HepG2 (cell line): ENCODE data around the gene PSMD8. TPM values are rescaled to one million over a fixed set of nuclear protein-coding genes. Genes with fewer than 3 reads are reported as not detected.

Experiments
- ATAC-seq: fragments of 200-7000 bp; cut with Tn5 transposase; 3 replicates; pipeline ENCODE4 v1.9.1; 2020; ENCODE audit warnings: mild to moderate bottlenecking, moderate library complexity
- BruUV-seq: library from RNA; stranded (reverse); fragments of 400-500 nt; replicated peaks from 2 replicates; lab custom pipeline; 2021; lab: Mats Ljungman, UMichigan
- CTCF ChIA-PET: fragments of 300-600 bp; formaldehyde crosslinking; extraction: SDS; loops from one replicate; lab custom pipeline; 2021; ENCODE audit warnings: low total read pairs, inconsistent platforms, low intra/inter-chr PET ratio; lab: Yijun Ruan, JAX
- POLR2A ChIA-PET: fragments of 350-600 bp; sonication (Branson Sonifier 250); formaldehyde crosslinking; loops from one replicate; lab custom pipeline; 2020; ENCODE audit warnings: antibody characterized with exemption, inconsistent platforms; lab: Yijun Ruan, JAX
- DNase-seq: peaks from one replicate; pipeline ENCODE4 v3.0.0-alpha.2; 2015; ENCODE audit warnings: low spot score
- FAIRE-seq: peaks from 3 replicates; lab custom pipeline; 2011; peaks lifted over from hg19 to GRCh38; lab: Jason Lieb, UNC
- H2AFZ ChIP-seq: one replicate; pipeline ENCODE4 v1.6.1; 2011; ENCODE audit warnings: low read length, inconsistent platforms
- H3K27ac ChIP-seq: fragments of 300-600 bp; 3 replicates; pipeline ENCODE4 v1.8.0; 2011; ENCODE audit warnings: mixed run types, mild to moderate bottlenecking, mixed read lengths, low read length, inconsistent platforms; ENCODE audit not compliant: insufficient read depth; ENCODE audit errors: extremely low read length
- H3K27me3 ChIP-seq, 2 experiments: fragments of 200-600 bp in 1 of 2; 2 replicates in 1 of 2; 3 replicates in 1 of 2; pipeline versions ENCODE4 v1.6.0 to v1.8.0; 2011; ENCODE audit warnings: low read length in 2 of 2, mild to moderate bottlenecking in 2 of 2, moderate library complexity in 2 of 2, inconsistent platforms in 1 of 2; ENCODE audit not compliant: insufficient read depth in 2 of 2, control insufficient read depth in 1 of 2
- H3K36me3 ChIP-seq, 2 experiments: fragments of 200-600 bp in 1 of 2; replicated peaks in 1 of 2; 2 replicates in 1 of 2; 3 replicates in 1 of 2; pipeline versions ENCODE4 v1.5.1 to v1.8.0; 2011; ENCODE audit warnings: low read length in 2 of 2, inconsistent platforms in 1 of 2; ENCODE audit not compliant: insufficient read depth in 2 of 2, control insufficient read depth in 1 of 2
- H3K4me1 ChIP-seq: 2 replicates; pipeline ENCODE4 v1.5.1; 2012; ENCODE audit warnings: low read length, inconsistent platforms; ENCODE audit not compliant: insufficient read depth
- H3K4me2 ChIP-seq: 2 replicates; pipeline ENCODE4 v1.6.0; 2011; ENCODE audit warnings: low read depth, low read length, inconsistent platforms
- H3K4me3 ChIP-seq, 3 experiments: fragments of 200-600 bp in 1 of 3; sonication (generic), shearing (Covaris generic) in 1 of 3; replicated peaks in 1 of 3; 2 replicates each; pipeline ENCODE4 v1.5.1; 2011 to 2016; ENCODE audit warnings: low read length in 3 of 3, inconsistent platforms in 2 of 3, low read depth in 2 of 3, mild to moderate bottlenecking in 2 of 3, control low read depth in 1 of 3, mixed read lengths in 1 of 3; ENCODE audit not compliant: insufficient read depth in 1 of 3
- H3K79me2 ChIP-seq: one replicate; pipeline ENCODE4 v1.6.1; 2011; ENCODE audit warnings: low read length, inconsistent platforms; ENCODE audit not compliant: insufficient read depth
- H3K9ac ChIP-seq: 2 replicates; pipeline ENCODE4 v1.6.0; 2011; ENCODE audit warnings: mild to moderate bottlenecking, low read depth, low read length, inconsistent platforms; ENCODE audit not compliant: insufficient read depth
- H3K9me3 ChIP-seq: 2 replicates; pipeline ENCODE4 v1.5.1; 2012; ENCODE audit warnings: mild to moderate bottlenecking, low read length
- H4K20me1 ChIP-seq: 2 replicates; pipeline ENCODE4 v1.6.0; 2011; ENCODE audit warnings: inconsistent platforms, mild to moderate bottlenecking, low read length, moderate library complexity; ENCODE audit not compliant: insufficient read depth
- ARNT ChIP-seq: fragments of 450-650 bp; IDR thresholded peaks from 2 replicates; pipeline ENCODE4 v1.6.1; 2017
- EZH2 ChIP-seq: conservative IDR thresholded peaks from 2 replicates; pipeline ENCODE4 v1.6.1; 2012; ENCODE audit warnings: mild to moderate bottlenecking, low read depth, low read length, moderate library complexity
- FOXC1 ChIP-seq: sonication (generic); formaldehyde crosslinking; IDR thresholded peaks from 2 replicates; pipeline ENCODE4 v1.8.0; 2022; ENCODE audit warnings: mild to moderate bottlenecking, missing genetic modification reagents, borderline replicate concordance
- NFE2L1 ChIP-seq: sonication (generic); formaldehyde crosslinking; IDR thresholded peaks from 2 replicates; pipeline ENCODE4 v1.4.0; 2020; ENCODE audit warnings: missing genetic modification reagents, mild to moderate bottlenecking, borderline replicate concordance
- RARG ChIP-seq: sonication (generic); formaldehyde crosslinking; IDR thresholded peaks from 2 replicates; pipeline ENCODE4 v1.4.0; 2020; ENCODE audit warnings: low read depth, mild to moderate bottlenecking, missing genetic modification reagents
- RORA ChIP-seq: sonication (generic); formaldehyde crosslinking; IDR thresholded peaks from 2 replicates; pipeline ENCODE4 v1.5.0; 2020; ENCODE audit warnings: mild to moderate bottlenecking, missing genetic modification reagents, moderate library complexity
- SCMH1 ChIP-seq: sonication (generic); formaldehyde crosslinking; IDR thresholded peaks from 2 replicates; pipeline ENCODE4 v1.9.0; 2021; ENCODE audit warnings: missing genetic modification reagents, mild to moderate bottlenecking, borderline replicate concordance
- STAG1 ChIP-seq: sonication (generic); formaldehyde crosslinking; IDR thresholded peaks from 2 replicates; pipeline ENCODE4 v1.4.0; 2020; ENCODE audit warnings: missing genetic modification reagents
- ZFX ChIP-seq: sonication (generic); formaldehyde crosslinking; IDR thresholded peaks from 2 replicates; pipeline ENCODE4 v1.4.0; 2020; ENCODE audit warnings: mild to moderate bottlenecking, low read depth, missing genetic modification reagents, moderate library complexity
- ZNF326 ChIP-seq: sonication (generic); formaldehyde crosslinking; IDR thresholded peaks from 2 replicates; pipeline ENCODE4 v1.4.0; 2020; ENCODE audit warnings: missing genetic modification reagents, borderline replicate concordance
- ZSCAN30 ChIP-seq: sonication (generic); formaldehyde crosslinking; IDR thresholded peaks from 2 replicates; pipeline ENCODE4 v1.5.0; 2020; ENCODE audit warnings: mild to moderate bottlenecking, missing genetic modification reagents
- WGBS: methylation state at CpG from one replicate; pipeline ENCODE4 v1.1.6; 2017; ENCODE audit warnings: low lambda C conversion rate; 5-methylcytosine and 5-hydroxymethylcytosine counted together
- in situ Hi-C: cut with HindIII; loops from 2 replicates; pipeline ENCODE4 v1.10.0; 2017; ENCODE audit warnings: low pct_unique_long_range_greater_than_20kb; ENCODE audit not compliant: extremely low pct_ligation_motif_present
- intact Hi-C: fragments of 100-400 bp; cut with micrococcal nuclease; formaldehyde crosslinking; loops from one replicate; pipeline ENCODE4 v1.10.0; 2022; ENCODE audit not compliant: unreplicated experiment
- polyA plus RNA-seq, 8 experiments: library from polyadenylated mRNA; depleted of rRNA in 3 of 8; stranded (reverse) in 7 of 8; unstranded in 1 of 8; fragments of >200 nt; fragmentation: Illumina TruSeq in 4 of 8; extraction: Trizol in 4 of 8; gene quantifications; 2 replicates each; pipeline versions ENCODE4 v1.2.1 to v1.2.3, GENCODE V29; 2011 to 2016; ENCODE audit warnings: low read depth in 4 of 8, missing spikeins in 1 of 8, mixed read lengths in 1 of 8; ENCODE audit not compliant: insufficient read depth in 1 of 8
- total RNA-seq, 5 experiments: library from RNA; depleted of rRNA; stranded (reverse); fragments of >200 nt; fragmentation: Illumina TruSeq; extraction: Trizol; gene quantifications; 2 replicates each; pipeline ENCODE4 v1.2.3, GENCODE V29; 2016; ENCODE audit warnings: low read depth in 1 of 5
- TF ChIP-seq, protein P1 (sequence below): IDR thresholded peaks from 2 replicates; pipeline ENCODE4 v1.6.1; 2016; ENCODE audit warnings: missing biosample characterization, missing genetic modification reagents, low read depth
- TF ChIP-seq, protein P2 (sequence below), 2 experiments: fragments of 450-650 bp in 1 of 2; sonication (generic) in 1 of 2; formaldehyde crosslinking in 1 of 2; IDR thresholded peaks; 2 replicates each; pipeline versions ENCODE4 v1.6.1 to v1.8.0; 2016 to 2022; ENCODE audit warnings: antibody characterized with exemption in 1 of 2, mild to moderate bottlenecking in 1 of 2, missing genetic modification reagents in 1 of 2
- TF ChIP-seq, protein P3 (sequence below): sonication (generic); formaldehyde crosslinking; IDR thresholded peaks from 2 replicates; pipeline ENCODE4 v1.4.0; 2020; ENCODE audit warnings: missing genetic modification reagents; ENCODE audit errors: not compliant biosample characterization

The PSMD8 gene
- total and polyA plus RNA-seq, 2 of the 13 experiments (the other 11 are each of a cell fraction or from before 2014, with no cell fraction given), result 162 to 296 TPM

DNA sequence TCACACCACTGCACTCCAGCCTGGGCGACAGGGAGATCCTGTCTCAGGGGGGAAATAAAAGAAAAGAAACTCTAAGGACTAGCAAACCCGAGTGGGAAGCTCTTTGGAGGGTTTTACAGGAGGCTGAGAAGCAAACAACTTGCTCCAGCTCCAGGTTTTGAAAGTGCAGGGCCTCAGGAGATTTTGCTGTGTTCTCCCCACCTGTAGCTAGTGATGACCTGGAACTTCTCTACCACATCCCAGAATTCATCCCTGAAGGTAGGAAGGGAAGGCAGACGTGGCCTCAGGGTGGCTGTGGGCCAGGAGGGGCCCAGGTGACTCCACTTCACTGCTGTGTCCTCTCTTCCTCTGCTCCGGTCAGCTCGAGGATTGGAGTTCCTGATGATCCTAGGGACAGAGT lies 16.3 kb upstream of the PSMD8 start:
- ChIA-PET POLR2A (interaction anchor here (1.3 kb wide), 1 partner anchor 11 kb away, joined by 4 read pairs; no protein-coding TSS in a partner anchor), CTCF (no interaction called here)
- no peak for DNase-seq
- WGBS, result 24% methylated on average over 4 of the region's 5 CpGs
- Histone ChIP-seq H3K4me1 (peaks cover 18% of the 10 kb centered on the region), H3K9me3 (no peaks in the 10 kb centered on the region), H3K27ac (no peak overlapping the region), H3K4me3 (no peak overlapping the region), H3K36me3 (no peaks in the 10 kb centered on the region), H3K9ac (no peak overlapping the region), H3K27me3 (peaks cover 17 to 57% of the 10 kb centered on the region in 2 experiments), H4K20me1 (no peaks in the 10 kb centered on the region), H3K4me2 (no peak overlapping the region), H2AFZ (no peak overlapping the region), H3K79me2 (no peaks in the 10 kb centered on the region)
- FAIRE-seq, result no peak
- intact Hi-C loops, result no loop called here
- no TSS peak for BruUV-seq
- no peak for ATAC-seq
- in situ Hi-C loops, result no loop called here
- TF ChIP-seq, protein P1, sequence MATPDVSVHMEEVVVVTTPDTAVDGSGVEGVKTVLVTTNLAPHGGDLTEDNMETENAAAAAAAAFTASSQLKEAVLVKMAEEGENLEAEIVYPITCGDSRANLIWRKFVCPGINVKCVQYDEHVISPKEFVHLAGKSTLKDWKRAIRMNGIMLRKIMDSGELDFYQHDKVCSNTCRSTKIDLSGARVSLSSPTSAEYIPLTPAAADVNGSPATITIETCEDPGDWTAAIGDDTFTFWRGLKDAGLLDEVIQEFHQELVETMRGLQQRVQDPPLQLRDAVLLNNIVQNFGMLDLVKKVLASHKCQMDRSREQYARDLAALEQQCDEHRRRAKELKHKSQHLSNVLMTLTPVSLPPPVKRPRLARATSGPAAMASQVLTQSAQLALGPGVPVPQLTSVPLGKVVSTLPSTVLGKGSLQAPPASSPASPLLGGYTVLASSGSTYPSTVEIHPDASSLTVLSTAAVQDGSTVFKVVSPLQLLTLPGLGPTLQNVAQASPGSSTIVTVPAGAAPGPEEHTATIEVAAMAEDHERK (CRISPR knock-in tag), result no peak
- TF ChIP-seq SCMH1 (CRISPR knock-in tag) (no peak), ZSCAN30 (CRISPR knock-in tag) (no peak), ZNF326 (CRISPR knock-in tag) (no peak), ARNT (no peak), RARG (CRISPR knock-in tag) (no peak), FOXC1 (no peak), EZH2 (no peak), NFE2L1 (no peak), RORA (CRISPR knock-in tag) (no peak), STAG1 (no peak), ZFX (no peak)
- TF ChIP-seq, protein P2, sequence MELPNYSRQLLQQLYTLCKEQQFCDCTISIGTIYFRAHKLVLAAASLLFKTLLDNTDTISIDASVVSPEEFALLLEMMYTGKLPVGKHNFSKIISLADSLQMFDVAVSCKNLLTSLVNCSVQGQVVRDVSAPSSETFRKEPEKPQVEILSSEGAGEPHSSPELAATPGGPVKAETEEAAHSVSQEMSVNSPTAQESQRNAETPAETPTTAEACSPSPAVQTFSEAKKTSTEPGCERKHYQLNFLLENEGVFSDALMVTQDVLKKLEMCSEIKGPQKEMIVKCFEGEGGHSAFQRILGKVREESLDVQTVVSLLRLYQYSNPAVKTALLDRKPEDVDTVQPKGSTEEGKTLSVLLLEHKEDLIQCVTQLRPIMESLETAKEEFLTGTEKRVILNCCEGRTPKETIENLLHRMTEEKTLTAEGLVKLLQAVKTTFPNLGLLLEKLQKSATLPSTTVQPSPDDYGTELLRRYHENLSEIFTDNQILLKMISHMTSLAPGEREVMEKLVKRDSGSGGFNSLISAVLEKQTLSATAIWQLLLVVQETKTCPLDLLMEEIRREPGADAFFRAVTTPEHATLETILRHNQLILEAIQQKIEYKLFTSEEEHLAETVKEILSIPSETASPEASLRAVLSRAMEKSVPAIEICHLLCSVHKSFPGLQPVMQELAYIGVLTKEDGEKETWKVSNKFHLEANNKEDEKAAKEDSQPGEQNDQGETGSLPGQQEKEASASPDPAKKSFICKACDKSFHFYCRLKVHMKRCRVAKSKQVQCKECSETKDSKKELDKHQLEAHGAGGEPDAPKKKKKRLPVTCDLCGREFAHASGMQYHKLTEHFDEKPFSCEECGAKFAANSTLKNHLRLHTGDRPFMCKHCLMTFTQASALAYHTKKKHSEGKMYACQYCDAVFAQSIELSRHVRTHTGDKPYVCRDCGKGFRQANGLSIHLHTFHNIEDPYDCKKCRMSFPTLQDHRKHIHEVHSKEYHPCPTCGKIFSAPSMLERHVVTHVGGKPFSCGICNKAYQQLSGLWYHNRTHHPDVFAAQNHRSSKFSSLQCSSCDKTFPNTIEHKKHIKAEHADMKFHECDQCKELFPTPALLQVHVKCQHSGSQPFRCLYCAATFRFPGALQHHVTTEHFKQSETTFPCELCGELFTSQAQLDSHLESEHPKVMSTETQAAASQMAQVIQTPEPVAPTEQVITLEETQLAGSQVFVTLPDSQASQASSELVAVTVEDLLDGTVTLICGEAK (IDR thresholded peaks at IDR 0.05), result no peak
- TF ChIP-seq, protein P2 (CRISPR knock-in tag; IDR thresholded peaks at IDR 0.05), result no peak
- TF ChIP-seq, protein P3, sequence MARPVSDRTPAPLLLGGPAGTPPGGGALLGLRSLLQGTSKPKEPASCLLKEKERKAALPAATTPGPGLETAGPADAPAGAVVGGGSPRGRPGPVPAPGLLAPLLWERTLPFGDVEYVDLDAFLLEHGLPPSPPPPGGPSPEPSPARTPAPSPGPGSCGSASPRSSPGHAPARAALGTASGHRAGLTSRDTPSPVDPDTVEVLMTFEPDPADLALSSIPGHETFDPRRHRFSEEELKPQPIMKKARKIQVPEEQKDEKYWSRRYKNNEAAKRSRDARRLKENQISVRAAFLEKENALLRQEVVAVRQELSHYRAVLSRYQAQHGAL (CRISPR knock-in tag), result no peak
